Bronchial epithelial cell (primary cell): ENCODE measurements around the gene TEX22. TPM values are rescaled to one million over a fixed set of nuclear protein-coding genes. Genes with fewer than 3 reads are reported as not detected.

Experiments used
- DNase-seq: peaks from one replicate; pipeline ENCODE4 v3.0.0-alpha.2; 2010; ENCODE audit warnings: low read depth
- FAIRE-seq: peaks from 2 replicates; lab custom pipeline; 2011; peaks lifted over from hg19 to GRCh38; lab: Jason Lieb, UNC
- H3K27me3 ChIP-seq: 2 replicates; pipeline ENCODE4 v1.5.1; 2011; ENCODE audit warnings: low read length; ENCODE audit not compliant: control insufficient read depth, insufficient read depth
- H3K36me3 ChIP-seq: 2 replicates; pipeline ENCODE4 v1.5.1; 2011; ENCODE audit warnings: low read length; ENCODE audit not compliant: control insufficient read depth, insufficient read depth
- H3K4me3 ChIP-seq: 2 replicates; pipeline ENCODE4 v1.5.1; 2011; ENCODE audit warnings: mild to moderate bottlenecking, low read depth, low read length, control low read depth
- total RNA-seq: library from RNA; depleted of rRNA; stranded (reverse); fragments of >200 nt; gene quantifications from 2 replicates; pipeline ENCODE4 v1.2.1, GENCODE V29; 2014
- TF ChIP-seq, protein P1 (sequence below): IDR thresholded peaks from 2 replicates; pipeline ENCODE4 v1.5.1; 2011; ENCODE audit warnings: mild to moderate bottlenecking, moderate library complexity, low read length, control low read depth, inconsistent platforms; ENCODE audit not compliant: insufficient read depth, severe bottlenecking

TEX22 gene
- total RNA-seq, 1 donor from 2014 or later = 1.8 TPM

- TF ChIP-seq, protein P1, sequence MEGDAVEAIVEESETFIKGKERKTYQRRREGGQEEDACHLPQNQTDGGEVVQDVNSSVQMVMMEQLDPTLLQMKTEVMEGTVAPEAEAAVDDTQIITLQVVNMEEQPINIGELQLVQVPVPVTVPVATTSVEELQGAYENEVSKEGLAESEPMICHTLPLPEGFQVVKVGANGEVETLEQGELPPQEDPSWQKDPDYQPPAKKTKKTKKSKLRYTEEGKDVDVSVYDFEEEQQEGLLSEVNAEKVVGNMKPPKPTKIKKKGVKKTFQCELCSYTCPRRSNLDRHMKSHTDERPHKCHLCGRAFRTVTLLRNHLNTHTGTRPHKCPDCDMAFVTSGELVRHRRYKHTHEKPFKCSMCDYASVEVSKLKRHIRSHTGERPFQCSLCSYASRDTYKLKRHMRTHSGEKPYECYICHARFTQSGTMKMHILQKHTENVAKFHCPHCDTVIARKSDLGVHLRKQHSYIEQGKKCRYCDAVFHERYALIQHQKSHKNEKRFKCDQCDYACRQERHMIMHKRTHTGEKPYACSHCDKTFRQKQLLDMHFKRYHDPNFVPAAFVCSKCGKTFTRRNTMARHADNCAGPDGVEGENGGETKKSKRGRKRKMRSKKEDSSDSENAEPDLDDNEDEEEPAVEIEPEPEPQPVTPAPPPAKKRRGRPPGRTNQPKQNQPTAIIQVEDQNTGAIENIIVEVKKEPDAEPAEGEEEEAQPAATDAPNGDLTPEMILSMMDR = no peak
- FAIRE-seq = no peak
- no peak for DNase-seq
These were observed 29.9 kb upstream of the TEX22 start for GRCh38 chr14:105368426-105368825.

DNA sequence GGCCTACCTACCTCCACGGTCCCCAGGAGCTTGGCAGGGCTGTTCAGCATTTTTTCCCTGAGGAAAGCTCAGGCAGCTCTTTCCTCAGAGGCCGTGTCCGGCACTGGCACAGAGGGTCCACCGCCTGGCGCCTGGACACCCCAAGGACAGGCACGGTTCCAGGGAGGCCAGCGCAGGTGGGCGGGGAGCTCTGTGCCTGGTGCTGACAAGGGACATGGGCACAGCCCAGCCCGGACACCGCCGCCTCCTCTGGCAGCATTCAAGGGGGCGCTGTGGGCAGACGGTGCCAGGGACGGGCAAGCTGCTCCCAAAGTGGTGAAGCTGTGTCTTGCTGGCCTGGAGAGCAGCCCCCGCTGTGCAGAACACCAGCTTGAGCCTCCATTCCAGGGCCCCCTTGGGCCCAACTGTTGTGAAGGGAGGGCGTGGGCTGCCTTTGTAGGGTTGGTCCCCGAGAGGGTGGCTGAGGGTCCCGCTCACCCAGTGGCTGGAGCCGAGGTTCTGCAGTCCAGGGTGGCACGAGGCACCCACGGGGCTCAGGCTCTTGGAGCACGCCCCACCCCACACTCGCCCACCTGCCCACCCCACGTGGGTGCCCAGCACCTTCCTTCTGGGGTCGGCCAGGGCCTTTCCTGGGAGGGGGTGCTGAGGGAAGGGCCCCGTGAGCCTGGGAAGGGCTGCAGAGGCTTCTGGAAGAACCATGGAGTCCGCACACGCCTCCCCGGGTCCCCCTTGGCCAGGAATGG, 29.3 kb upstream of the TEX22 start:
- no peak for FAIRE-seq
- TF ChIP-seq, protein P1 = no peak

More at GRCh38 chr14:105368426-105368825, 29.9 kb upstream of the TEX22 start:
- no peaks in the 10 kb centered on the region for H3K27me3 ChIP-seq
- H3K4me3 ChIP-seq = no peak overlapping the region
- peaks cover 5% of the 10 kb centered on the region for H3K36me3 ChIP-seq

GRCh38 chr14:105369653-105370040, 28.7 kb upstream of the TEX22 start:
- Histone ChIP-seq H3K4me3 (no peak overlapping the region), H3K36me3 (peaks cover 5% of the 10 kb centered on the region), H3K27me3 (no peaks in the 10 kb centered on the region)
- FAIRE-seq (no peak), DNase-seq (no peak)
- TF ChIP-seq, protein P1 = no peak

More for the DNA sequence above, 29.3 kb upstream of the TEX22 start:
- Histone ChIP-seq H3K4me3 (no peak overlapping the region), H3K27me3 (no peaks in the 10 kb centered on the region), H3K36me3 (peaks cover 5% of the 10 kb centered on the region)
- no peak for DNase-seq

DNA sequence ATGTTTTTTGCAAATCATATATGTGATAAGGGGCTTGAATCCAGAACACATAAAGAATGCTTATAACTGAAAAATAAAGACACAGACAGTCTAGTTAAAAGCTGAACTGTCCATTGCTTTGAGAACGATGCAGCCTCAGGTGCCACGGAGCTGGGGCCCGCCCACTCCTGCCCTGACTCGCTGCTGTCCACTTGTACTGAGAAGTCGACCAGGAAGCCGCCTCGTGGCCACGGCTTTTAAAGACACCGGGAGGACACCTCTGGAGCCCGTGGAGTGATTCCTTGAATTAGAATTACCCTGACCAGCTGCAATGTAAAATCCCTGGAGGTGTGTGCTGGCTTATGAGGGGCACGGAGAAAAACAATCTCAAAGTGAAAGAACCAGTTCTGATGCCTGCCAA, 23.9 kb upstream of the TEX22 start:
- H3K27me3 ChIP-seq = no peaks in the 10 kb centered on the region
- peaks cover under 1% of the 10 kb centered on the region for H3K36me3 ChIP-seq
- FAIRE-seq (no peak), DNase-seq (peak; percentile 34)
- no peak overlapping the region for H3K4me3 ChIP-seq
- TF ChIP-seq, protein P1 = peak; percentile 31

DNA sequence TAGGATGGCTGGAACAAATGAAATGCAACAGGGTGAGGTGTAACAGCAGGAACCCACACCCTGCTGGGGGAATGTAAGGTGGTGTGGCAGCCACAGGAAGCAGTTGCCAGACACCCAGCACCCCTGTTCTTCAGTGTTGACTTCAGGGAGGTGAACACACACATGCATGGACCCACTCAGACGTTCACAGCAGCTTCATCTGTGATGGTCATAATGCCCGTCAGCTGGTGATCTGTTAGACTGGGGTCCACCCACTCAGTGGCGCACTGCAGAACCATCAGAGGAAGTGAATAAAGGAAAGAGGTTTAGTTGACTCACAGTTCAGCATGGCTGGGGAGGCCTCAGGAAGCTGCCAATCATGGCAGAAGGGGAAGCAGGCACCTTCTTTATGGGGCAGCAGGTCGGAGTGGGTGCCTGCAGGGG, 22.7 kb upstream of the TEX22 start:
- Histone ChIP-seq H3K27me3 (no peaks in the 10 kb centered on the region), H3K36me3 (peaks cover 6% of the 10 kb centered on the region), H3K4me3 (no peak overlapping the region)
- DNase-seq (peak; percentile 7), FAIRE-seq (no peak)
- TF ChIP-seq, protein P1 = no peak
